HUES6 (cell line): Measurements from ENCODE around the gene SUPT6H.

Experiments used
- H3K27ac ChIP-seq: 2 replicates; pipeline ENCODE4 v1.7.0; 2013; ENCODE audit warnings: low read depth, mild to moderate bottlenecking, low read length, inconsistent platforms
- H3K27me3 ChIP-seq: 2 replicates; pipeline ENCODE4 v1.6.1; 2013; ENCODE audit warnings: low read length; ENCODE audit not compliant: control insufficient read depth, insufficient read depth
- H3K36me3 ChIP-seq: 2 replicates; pipeline ENCODE4 v1.6.1; 2013; ENCODE audit warnings: low read length; ENCODE audit not compliant: control insufficient read depth, insufficient read depth
- H3K4me1 ChIP-seq: 2 replicates; pipeline ENCODE4 v1.6.1; 2013; ENCODE audit warnings: low read length; ENCODE audit not compliant: control insufficient read depth, insufficient read depth
- H3K4me3 ChIP-seq: 2 replicates; pipeline ENCODE4 v1.5.1; 2013; ENCODE audit warnings: low read depth, low read length
- H3K9ac ChIP-seq: one replicate; pipeline ENCODE4 v1.6.1; 2013; ENCODE audit warnings: mild to moderate bottlenecking, low read length
- H3K9me3 ChIP-seq: 2 replicates; pipeline ENCODE4 v1.6.1; 2013; ENCODE audit warnings: low read depth, low read length; ENCODE audit not compliant: control insufficient read depth, insufficient read depth

Gene SUPT6H

GRCh38 chr17:28702752-28703150 lies 40.7 kb downstream of the SUPT6H start:
- no peak overlapping the region for H3K27ac ChIP-seq
- H3K36me3 ChIP-seq = peaks cover 81% of the 10 kb centered on the region
- H3K9me3 ChIP-seq = no peaks in the 10 kb centered on the region
- H3K4me3 ChIP-seq = no peak overlapping the region
- no peak overlapping the region for H3K9ac ChIP-seq
- H3K27me3 ChIP-seq = no peaks in the 10 kb centered on the region
- peaks cover 8% of the 10 kb centered on the region for H3K4me1 ChIP-seq

GRCh38 chr17:28703552-28704218 lies 41.7 kb downstream of the SUPT6H start:
- H3K27ac ChIP-seq = no peak overlapping the region
- no peak overlapping the region for H3K9ac ChIP-seq
- peaks cover 72% of the 10 kb centered on the region for H3K36me3 ChIP-seq

DNA sequence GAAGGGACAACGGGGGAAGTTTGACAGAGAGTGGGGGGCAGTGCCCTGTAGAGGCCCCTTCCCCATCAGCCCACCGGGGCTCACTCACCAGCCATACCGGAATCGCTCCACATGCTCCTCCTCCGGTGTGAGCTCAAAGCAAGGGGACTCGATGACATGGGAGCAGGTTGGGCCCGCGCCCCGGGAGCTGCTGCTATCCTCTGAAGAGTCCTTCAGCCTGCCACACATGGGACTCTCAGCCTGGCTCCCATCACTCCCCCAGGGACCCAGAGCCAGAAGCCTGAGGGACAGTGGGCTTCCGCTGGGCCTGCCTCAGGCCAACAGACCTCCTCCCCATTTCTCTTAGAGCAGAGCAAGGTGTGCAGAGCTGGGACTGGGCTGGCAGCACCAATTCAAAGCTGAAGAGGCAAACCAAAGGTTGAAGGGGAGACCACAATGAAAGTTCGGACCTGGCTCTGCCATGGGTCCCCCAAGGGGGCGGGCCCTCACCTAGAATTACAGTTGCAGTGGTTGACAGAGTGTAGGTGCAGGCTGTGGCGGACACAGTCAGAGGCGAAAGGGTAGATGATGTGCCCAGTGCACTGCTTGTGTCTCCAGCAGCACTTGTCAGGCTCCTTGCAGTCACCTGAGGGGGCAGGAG lies 42.3 kb downstream of the SUPT6H start:
- Histone ChIP-seq H3K36me3 (peaks cover 65% of the 10 kb centered on the region), H3K9ac (no peak overlapping the region), H3K4me3 (no peak overlapping the region), H3K9me3 (no peaks in the 10 kb centered on the region), H3K4me1 (peaks cover 8% of the 10 kb centered on the region), H3K27ac (no peak overlapping the region), H3K27me3 (no peaks in the 10 kb centered on the region)

More at GRCh38 chr17:28703552-28704218, 41.7 kb downstream of the SUPT6H start:
- no peaks in the 10 kb centered on the region for H3K9me3 ChIP-seq
- H3K4me3 ChIP-seq = no peak overlapping the region
- H3K27me3 ChIP-seq = no peaks in the 10 kb centered on the region
- peaks cover 8% of the 10 kb centered on the region for H3K4me1 ChIP-seq

- no peak overlapping the region for H3K9ac ChIP-seq
- H3K9me3 ChIP-seq = no peaks in the 10 kb centered on the region
- H3K36me3 ChIP-seq = peaks cover 57% of the 10 kb centered on the region
Measured at GRCh38 chr17:28705074-28705659, 43.2 kb downstream of the SUPT6H start.

DNA sequence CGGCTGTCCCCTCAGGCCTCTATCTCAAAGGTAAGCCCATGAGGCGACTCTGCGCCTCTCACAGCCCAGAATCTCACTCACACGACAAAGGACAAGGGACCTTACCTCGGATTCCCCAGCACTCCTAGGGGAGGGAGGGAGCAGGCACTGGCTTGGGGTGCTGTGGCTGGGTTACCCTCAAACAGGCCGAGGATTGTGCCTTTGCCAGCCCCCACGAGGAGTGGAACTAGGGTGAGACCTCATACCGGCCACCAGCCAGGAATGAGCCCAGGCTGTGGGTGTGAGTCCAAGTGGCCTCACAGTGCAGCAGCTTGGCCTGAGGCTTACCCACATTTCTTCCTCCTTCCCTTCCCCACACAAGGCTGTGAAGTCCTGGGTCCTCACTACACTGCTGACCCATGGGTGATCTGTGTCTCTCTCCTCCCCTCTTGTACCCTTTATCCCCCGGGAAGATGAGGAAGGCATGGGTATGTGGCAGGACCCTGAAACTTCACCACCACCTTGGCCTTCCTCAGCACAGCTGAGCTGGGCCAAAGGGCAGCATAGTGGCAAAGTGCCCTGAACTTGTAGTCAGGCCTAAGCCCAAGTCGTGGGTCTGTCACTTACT lies 43.8 kb downstream of the SUPT6H start:
- Histone ChIP-seq H3K4me1 (peaks cover 8% of the 10 kb centered on the region), H3K27me3 (no peaks in the 10 kb centered on the region), H3K9me3 (no peaks in the 10 kb centered on the region), H3K27ac (no peak overlapping the region), H3K9ac (no peak overlapping the region), H3K36me3 (peaks cover 50% of the 10 kb centered on the region), H3K4me3 (no peak overlapping the region)

More at GRCh38 chr17:28705074-28705659, 43.2 kb downstream of the SUPT6H start:
- H3K27ac ChIP-seq = no peak overlapping the region
- peaks cover 8% of the 10 kb centered on the region for H3K4me1 ChIP-seq
- H3K4me3 ChIP-seq = no peak overlapping the region
- no peaks in the 10 kb centered on the region for H3K27me3 ChIP-seq

GRCh38 chr17:28706471-28707338 lies 44.7 kb downstream of the SUPT6H start:
- H3K36me3 ChIP-seq = peaks cover 42% of the 10 kb centered on the region
- H3K27me3 ChIP-seq = no peaks in the 10 kb centered on the region
- H3K9ac ChIP-seq = no peak overlapping the region
- H3K4me3 ChIP-seq = no peak overlapping the region
- no peaks in the 10 kb centered on the region for H3K9me3 ChIP-seq
- no peak overlapping the region for H3K27ac ChIP-seq
- H3K4me1 ChIP-seq = peaks cover 8% of the 10 kb centered on the region

GRCh38 chr17:28707339-28707720 lies 45.3 kb downstream of the SUPT6H start:
- Histone ChIP-seq H3K36me3 (peaks cover 35% of the 10 kb centered on the region), H3K9me3 (no peaks in the 10 kb centered on the region), H3K9ac (no peak overlapping the region), H3K27ac (no peak overlapping the region), H3K4me3 (no peak overlapping the region), H3K27me3 (no peaks in the 10 kb centered on the region), H3K4me1 (peaks cover 9% of the 10 kb centered on the region)

- Histone ChIP-seq H3K27ac (peak overlapping the region; percentile 90), H3K27me3 (no peaks in the 10 kb centered on the region)
Measured at GRCh38 chr17:28710861-28711722, 49.1 kb downstream of the SUPT6H start.

DNA sequence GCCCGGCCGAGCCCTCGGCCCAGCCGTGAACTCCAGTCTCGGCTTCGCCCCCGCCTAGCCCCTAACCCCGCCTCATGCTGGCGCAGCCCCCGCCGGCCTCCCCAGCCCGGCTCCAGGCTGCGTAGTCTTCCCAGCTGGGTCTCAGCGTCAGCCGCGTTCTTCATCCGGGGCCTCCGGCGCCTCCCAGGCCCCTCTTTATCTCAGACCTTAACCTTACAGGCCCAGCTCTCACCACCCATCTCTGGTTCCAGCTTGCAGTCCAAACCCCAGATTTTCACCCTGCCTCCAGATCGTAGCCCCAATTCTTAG lies 49.7 kb downstream of the SUPT6H start, which contains the start of gene PROCA1:
Gene PROCA1 (minus strand): TSS at position 166 of the 309 bp plus-strand sequence. CDS start 228 bp downstream, outside the sequence.
- no peaks in the 10 kb centered on the region for H3K27me3 ChIP-seq
- peaks cover 26% of the 10 kb centered on the region for H3K4me1 ChIP-seq
- no peaks in the 10 kb centered on the region for H3K9me3 ChIP-seq
- H3K36me3 ChIP-seq = peaks cover 30% of the 10 kb centered on the region
- peak within 1 kb of the TSS; percentile 90 for H3K27ac ChIP-seq
- H3K9ac ChIP-seq = peak within 1 kb of the TSS; percentile 90
- peak within 1 kb of the TSS; percentile 82 for H3K4me3 ChIP-seq

More at GRCh38 chr17:28710861-28711722, 49.1 kb downstream of the SUPT6H start:
- no peaks in the 10 kb centered on the region for H3K9me3 ChIP-seq
- H3K4me1 ChIP-seq = peaks cover 20% of the 10 kb centered on the region
- peak overlapping the region; percentile 82 for H3K4me3 ChIP-seq
- peak overlapping the region; percentile 90 for H3K9ac ChIP-seq
- H3K36me3 ChIP-seq = peaks cover 34% of the 10 kb centered on the region
